GOT3 (cell line): ENCODE measurements around the gene RBM47.
"Not testable (repeated sequence)": the region's sequence is repeated elsewhere in the genome, so short reads cannot be mapped to it uniquely, and the experiment has no call there.

Experiments
- DNase-seq: peaks from one replicate; lab custom pipeline; 2025; ENCODE audit warnings: mixed read lengths; lab: John Stamatoyannopoulos, UW

RBM47 gene

DNA sequence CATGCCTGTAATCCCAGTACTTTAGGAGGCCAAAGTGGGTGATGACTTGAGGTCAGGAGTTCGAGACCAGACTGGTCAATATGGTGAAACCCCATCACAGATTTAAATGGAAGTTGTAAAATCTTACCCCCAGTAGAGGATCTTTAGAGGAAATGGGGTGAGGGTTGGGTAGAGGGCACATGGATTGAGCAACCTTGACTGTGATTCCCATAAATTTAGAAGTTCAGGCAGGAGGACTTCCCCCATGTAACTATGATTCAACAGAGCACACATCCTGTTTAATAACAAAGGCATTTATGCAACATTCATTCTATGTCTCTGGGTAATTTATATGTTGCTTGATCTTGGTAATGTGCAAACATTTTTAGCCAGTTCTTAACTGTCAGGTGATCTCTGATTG, 143.1 kb downstream of the RBM47 start:
- DNase-seq: no peak

GRCh38 chr4:40484346-40485090, 145.1 kb downstream of the RBM47 start:
- DNase-seq: no peak

- no peak for DNase-seq
Observed at GRCh38 chr4:40482985-40483647, 146.5 kb downstream of the RBM47 start.

DNA sequence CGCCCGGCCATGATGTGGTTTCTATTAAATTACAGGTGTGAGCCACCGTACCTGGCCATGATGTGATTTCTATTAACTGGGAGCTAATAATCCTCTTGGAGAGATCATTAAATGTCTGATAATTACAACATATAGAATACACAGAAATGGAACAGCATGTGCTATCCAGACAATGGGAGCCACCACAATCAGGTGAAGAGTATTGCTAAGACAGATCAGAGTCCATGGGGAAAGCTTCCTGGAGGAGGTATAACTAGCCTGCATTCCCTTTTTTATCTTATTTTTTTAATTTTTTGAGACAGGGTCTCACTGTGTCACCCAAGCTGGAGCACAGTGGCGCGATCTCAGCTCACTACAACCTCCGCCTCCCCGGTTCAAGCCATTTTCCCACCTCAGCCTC, 147.7 kb downstream of the RBM47 start:
- no peak for DNase-seq

DNA sequence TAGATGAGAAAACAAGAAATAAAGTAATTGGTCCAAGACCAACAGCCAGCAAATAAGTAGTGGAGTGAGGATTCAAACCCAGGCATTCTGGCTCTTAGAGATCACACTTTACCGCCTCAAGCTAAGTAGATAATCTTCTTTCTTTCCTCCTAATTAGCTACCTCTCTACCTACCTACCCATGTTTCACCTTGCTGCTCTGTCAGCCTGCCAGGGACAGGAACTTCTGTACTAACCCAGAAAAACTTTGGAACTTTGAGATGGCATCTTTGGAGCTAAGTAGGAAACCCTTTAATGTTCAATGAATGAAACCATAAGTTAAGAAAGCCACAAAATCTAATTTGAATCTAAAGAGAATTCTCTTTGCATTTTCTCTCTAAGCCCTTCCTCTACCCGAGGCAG, 149.4 kb downstream of the RBM47 start:
- DNase-seq: no peak

DNA sequence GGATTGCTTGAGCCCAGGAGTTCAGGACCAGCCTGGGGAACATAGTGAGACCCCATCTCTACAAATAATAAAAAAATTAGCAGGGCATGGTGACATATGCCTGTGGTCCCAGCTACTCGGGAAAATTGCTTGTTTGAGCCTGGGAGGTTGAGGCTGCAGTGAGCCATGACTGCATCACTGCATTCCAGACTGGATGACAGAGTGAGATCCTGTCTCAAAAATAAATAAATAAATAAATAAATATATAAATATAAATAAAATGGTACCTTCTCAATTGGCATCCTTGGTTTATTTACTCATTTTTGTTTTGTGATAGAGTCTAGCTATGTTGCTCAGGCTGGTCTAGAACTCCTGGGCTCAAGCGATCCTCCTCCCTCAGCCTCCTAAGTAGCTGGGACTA, 150.3 kb downstream of the RBM47 start:
- DNase-seq: no peak

DNA sequence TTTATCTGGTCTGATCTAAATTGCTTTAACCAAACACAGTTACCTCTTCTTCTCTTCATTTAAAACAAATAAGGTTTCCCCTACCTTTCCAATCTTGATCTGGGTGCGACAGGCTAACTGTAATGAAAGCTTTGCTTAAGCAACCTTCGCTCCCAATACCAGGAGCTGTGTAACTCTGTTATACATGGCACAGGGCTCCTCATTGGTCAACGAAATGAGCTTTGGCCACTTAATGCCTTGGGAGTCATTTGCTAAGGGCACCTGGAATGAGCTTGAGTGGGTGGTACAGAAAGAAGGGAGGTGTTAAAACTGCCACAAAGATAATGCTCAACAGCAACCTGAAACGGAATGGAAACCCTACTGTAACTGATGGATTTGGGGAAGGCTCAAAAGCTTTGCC, 154.1 kb downstream of the RBM47 start:
- DNase-seq: no peak

- no peak for DNase-seq
Observed at GRCh38 chr4:40473578-40474388, 155.9 kb downstream of the RBM47 start.

- DNase-seq: no peak
Observed at GRCh38 chr4:40471923-40472322, 157.7 kb downstream of the RBM47 start.

- DNase-seq: no peak
Observed at GRCh38 chr4:40466789-40467188, 162.9 kb downstream of the RBM47 start.

GRCh38 chr4:40462326-40462725, 167.3 kb downstream of the RBM47 start:
- DNase-seq: no peak

GRCh38 chr4:40461879-40462278, 167.8 kb downstream of the RBM47 start:
- DNase-seq: no peak

DNA sequence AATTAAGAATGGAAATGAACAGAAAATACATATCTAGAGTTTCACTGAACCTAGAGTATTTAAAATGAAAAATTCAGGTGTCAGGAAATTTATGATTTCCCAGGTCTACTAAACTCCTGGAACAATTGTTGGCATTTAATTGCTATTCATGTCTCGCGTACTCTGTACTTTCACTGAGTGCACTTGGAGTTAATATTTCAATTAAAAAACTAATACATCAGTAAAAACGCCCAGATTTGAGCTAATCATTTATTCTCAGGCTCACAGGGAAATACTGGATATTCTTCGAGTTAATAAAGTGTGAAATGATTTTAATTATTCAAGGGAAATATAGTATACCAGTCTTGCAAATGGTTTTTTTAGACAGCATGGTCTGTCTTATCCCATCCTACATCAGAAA, 168.6 kb downstream of the RBM47 start:
- no peak for DNase-seq

DNA sequence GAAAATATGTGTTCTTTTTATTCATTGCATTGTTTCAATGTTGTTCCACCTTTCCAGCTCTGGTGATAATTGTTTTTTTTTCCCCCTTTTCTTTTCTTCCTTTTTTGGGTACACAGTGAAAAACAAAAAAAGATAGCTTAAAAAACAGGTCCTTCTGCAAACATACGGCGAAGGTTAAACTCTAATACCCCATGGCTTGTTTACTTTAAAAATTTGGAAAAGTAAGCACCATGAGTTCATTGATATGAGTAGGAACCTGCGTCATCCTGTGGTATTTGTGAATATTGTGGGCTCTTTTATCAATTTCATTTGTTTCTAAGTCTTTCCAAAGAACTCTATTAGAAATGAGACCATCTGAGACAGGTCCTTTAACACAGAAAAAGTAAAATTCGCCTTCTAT, 171.0 kb downstream of the RBM47 start:
- no peak for DNase-seq

DNA sequence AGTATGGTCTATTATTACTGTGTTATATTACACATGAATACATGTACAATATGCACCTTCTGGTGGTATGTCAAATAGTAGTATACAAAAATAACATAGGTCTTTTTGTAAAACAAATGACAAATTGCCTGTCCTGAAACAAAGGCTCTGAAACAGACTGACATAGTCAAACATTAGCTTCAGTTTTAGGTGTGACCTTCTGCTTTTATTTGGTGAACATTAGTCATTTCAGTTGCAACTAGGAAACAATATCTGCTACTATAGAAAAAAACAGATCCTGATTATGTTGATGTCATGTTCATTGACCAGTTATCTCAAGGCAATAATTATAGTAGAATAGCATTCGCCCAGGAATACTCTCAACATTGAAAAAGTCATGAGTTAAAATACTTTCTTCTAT, 171.6 kb downstream of the RBM47 start:
- no peak for DNase-seq

- no peak for DNase-seq
Observed at GRCh38 chr4:40455340-40455902, 174.2 kb downstream of the RBM47 start.

DNA sequence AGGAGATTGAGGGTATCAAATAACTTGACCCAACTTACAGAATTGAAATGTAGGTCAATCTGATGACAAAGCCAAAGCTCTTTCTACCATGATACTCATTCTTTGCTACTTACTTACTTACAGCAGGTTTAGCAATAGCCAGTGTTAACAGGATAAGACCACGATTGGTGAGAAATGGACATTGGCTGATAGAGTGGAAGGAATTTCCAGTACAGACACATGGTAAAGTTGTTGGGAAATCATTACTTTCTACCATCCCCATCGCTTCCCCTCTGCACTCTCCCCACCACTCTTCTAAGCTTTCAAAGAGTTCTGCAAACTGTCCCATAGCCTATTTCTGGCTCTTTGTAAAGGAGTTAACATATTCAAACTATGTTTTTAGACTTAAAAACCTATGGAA, 174.8 kb downstream of the RBM47 start:
- DNase-seq: no peak

DNA sequence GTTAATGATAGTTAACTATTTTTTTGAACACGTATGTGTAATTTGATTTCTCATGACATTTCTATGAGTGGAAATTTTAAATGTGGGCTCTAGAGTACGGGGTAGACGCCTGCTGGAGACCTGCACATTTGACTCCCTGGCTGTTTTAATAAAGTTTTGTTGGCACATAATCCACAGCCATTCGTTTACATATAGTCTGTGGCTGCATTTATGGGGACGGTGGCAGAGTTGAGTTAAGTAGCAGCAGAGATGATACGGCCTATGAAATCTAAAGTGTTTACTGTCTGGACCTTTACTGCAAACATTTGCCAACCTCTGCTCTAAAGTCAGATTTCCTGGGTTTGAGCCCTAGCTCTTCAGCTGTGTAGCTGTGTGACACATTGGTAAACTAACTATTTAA, 175.8 kb downstream of the RBM47 start:
- DNase-seq: no peak

DNA sequence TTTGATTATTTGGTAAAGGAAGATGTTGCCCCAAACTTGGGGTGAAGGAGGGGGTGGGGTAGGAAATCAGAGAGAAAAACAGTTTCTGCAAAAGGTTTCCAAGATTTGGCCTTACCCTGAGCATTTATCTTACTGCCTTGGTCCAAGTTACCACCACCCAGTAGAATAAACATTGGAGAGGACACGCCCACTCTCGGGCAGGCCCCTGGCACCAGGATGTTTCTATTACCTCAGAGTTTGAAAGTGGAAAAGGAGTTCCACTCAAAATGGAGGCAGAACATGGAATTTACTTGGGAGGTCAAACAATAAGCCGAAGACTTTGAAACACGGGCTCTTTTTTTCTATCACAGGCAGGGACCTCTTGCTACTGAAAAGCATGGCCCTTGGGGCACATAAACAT, 180.8 kb downstream of the RBM47 start:
- no peak for DNase-seq

GRCh38 chr4:40446839-40447238, 182.8 kb downstream of the RBM47 start:
- DNase-seq: no peak

DNA sequence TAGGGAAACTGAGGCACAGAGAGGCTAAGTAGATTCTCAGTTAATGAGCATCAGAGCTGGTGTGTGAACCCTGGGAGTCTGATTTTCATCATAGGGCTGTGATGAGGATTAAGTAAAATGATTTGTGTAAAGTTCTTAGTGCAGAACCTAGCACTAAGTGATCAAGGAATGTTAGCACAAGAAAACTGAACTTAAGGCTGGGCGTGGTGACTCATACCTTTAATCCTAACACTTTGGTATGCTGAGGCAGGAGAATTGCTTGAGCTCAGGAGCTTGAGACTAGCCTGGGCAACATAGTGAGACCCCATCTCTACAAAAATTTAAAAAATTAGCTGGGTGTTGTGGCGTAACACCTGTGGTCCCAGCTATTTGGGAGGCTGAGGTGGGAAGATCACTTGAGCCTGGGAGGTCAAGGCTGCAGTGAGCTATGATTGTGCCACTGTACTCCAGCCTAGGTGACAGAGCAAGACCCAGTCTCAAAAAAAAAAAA, 183.4 kb downstream of the RBM47 start:
- not testable (repeated sequence) for DNase-seq

DNA sequence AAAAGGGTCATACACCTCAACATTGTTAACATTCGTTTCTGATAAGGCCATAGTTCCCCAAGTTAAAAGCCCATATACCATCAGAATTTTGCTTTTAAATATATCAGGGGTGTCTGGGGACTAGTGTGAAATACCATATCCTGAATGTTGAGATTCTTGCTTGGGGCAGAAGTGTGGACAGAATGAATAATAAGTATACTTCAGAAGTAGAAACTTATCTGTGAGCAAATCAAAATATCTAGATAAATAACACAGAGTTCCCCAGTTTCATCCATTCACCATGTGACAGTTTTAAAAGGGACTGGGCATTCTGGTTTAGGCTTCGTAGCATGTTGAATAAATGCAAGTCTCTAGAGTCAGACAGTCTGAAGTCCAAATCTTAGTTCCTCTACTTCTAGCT, 184.0 kb downstream of the RBM47 start:
- DNase-seq: no peak

GRCh38 chr4:40441430-40441829, 188.2 kb downstream of the RBM47 start:
- DNase-seq: no peak
